Measurements from ENCODE around the gene ZMYND8.
"Not testable (repeated sequence)": the region's sequence is repeated elsewhere in the genome, so short reads cannot be mapped to it uniquely, and the experiment has no call there.

ZMYND8 gene

GRCh38 chr20:47356526-47357295 lies at the start of gene ZMYND8:
Gene ZMYND8, minus strand, starts transcription at chr20:47356699. Its CDS starts 29 bp downstream, at chr20:47356670.
- DNase-seq = peak; percentile 88

DNA sequence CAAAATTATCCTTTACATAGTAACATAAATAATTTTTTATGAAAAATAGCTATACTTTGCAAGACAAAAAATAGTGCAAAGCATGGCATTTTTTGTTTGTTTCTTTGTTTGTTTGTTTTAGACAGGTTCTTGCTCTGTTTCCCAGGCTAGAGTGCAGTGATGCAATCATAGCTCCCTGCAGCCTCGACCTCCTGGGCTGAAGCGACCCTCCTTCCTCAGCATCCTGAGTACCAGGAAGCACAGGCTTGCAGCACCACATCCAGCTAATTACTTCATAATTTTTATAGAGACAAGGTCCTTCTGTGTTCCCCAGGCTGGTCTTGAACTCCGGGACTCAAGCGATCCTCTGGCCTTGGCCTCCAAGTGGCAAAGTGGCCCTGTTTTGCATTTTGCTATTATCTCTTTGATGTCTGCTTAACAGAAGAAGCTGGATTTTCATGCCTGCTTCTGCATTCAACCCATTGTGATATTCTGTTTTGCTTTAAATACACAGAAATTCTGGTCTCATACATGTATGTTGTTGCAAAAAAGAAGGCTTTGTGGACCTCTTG lies 49.4 kb upstream of the ZMYND8 start:
- DNase-seq = no peak

GRCh38 chr20:47400685-47401084 lies 44.2 kb upstream of the ZMYND8 start:
- DNase-seq = no peak

DNA sequence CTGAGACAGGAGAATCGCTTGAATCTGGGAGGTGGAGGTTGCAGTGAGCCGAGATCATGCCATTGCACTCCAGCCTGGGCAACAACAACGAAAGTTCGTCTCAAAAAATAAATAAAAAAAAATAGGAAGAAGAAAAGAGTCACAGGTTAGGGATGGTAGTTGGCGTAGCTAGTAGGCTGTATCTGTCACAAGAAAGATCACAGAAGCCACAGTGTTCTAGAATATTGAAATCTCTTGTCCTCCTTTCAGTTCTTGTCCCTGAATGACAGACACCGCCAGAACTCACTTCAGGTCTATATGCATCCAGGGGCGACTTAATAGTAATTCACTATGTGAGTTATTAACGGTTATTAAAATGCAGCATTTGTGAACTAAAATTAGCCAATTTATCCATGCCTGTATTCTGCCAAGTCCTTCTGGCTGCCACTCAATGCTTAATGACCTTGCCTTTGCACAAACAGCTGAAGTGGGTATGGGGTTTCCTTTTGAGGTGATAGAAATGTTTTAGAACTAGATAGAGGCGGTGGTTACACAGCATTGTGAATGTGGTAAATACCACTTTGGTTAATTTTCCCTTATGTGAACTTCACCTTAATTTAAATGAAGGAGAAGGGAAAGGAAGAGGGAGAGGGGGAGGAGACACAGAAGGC lies 41.3 kb upstream of the ZMYND8 start:
- DNase-seq = no peak

DNA sequence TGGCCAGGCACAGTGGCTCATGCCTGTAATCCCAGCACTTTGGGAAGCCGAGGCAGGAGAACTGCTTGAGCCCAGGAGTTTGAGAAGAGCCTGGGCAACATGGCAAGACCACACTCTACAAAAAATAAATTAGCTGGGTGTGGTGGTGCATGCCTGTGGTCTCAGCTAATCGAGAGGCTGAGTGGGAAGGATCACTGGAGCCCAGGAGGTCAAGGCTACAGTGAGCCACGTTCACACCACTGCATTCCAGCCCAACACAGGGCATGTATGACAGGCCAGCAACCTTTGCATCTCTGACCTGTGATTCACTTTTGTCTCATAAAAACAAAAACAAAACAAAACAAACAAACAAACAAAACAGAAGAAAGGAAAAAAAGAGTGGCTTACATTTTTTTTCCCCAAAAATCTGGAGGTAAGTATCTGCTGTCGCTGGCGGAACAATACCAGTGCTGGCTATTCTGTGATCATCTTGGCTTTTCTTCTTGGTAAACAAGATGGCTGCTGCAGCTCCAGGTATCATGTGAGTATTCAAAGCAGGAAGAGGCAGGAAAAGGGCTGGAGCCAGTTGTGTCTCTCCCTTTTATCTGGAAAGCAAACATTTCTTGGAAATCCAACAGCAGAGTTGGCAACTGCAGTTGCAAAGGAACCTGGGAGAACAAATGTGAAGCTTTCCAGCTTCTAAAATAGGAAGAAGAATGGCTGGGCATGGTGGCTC lies 40.4 kb upstream of the ZMYND8 start:
- DNase-seq = no peak

DNA sequence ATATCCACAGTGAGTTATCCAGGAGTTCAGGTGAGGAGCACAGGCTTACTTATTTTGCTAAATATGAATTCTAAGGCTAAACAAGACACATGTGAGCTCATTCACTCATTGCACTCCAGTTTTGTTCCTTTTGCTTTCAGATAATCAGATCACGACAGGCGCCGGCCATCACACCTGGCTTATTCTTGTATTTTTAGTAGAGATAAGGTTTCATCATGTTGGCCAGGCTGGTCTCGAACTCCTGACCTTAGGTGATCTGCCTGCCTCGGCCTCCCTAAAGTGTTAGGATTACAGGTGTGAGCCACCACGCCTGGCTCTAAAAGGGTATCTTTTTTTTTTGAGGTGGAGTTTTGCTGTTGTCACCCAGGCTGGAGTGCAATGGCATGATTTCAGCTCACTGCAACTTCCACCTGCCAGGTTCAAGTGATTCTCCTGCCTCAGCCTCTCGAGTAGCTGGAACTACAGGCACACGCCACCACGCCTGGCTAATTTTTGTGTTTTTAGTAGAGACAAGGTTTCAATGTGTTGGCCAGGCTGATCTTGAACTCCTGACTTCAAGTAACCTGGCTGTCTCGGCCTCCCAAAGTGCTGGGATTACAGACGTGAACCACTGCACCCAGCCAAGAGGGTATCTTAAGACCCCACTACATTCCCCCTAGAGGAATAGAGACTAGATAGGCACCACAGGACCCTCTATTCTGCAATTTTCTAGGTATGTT lies 37.5 kb upstream of the ZMYND8 start:
- not testable (repeated sequence) for DNase-seq

- no peak for DNase-seq
Measured at GRCh38 chr20:47392721-47393073, 36.2 kb upstream of the ZMYND8 start.

DNA sequence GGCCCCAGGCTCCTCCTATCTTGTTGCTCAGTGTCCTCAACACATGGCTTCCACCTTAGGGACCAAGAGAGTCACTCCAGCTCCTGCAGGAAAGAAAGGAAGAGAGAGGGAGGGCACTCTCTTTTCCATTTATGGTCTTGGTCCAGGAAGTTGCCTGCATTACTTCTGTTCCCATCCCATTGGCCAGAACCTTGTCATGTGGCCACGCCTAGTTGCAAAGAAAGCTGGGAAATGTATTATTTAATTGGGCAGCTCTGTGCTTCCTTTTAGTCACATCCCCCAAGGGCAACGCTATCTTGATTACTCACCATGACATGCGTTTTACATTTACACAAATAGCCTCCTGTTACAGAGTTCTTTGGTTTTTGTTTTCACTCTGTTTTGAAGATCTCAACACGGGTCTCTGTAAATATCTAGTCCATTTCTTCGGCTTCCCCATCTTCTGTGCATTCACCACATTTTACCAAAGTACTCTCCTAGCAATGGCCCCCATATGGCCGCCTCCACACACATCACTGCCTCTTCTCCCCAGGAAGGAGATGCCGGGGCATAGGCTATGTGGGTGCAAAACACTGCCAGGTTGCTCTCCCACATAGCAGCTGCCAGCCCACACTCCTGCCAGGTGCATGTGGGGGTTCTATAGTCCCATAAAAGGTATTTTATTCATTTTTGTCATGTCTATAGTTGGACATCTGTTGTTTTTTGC lies 35.7 kb upstream of the ZMYND8 start:
- peak; percentile 35 for DNase-seq

- no peak for DNase-seq
Measured at GRCh38 chr20:47391276-47392010, 34.9 kb upstream of the ZMYND8 start.

GRCh38 chr20:47389867-47390347 lies 33.4 kb upstream of the ZMYND8 start:
- no peak for DNase-seq

DNA sequence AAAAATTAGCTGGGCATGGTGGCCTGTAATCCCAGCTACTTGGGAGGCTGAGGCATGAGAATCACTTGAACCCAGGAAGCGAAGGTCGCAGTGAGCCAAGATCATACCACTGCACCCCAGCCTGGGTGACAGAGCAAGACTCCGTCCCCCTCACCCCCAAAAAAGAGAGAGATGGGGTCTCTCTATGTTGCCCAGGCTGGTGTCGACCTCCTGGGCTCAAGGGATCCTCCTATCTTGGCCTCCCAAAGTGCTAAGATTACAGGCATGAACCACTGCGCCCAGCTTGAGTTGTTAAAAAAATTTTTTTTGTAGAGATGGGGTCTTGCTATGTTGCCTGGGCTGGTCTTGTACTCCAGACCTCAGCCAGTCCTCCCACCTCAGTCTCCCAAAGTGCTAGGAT lies 29.5 kb upstream of the ZMYND8 start:
- DNase-seq = not testable (repeated sequence)

GRCh38 chr20:47382746-47383415 lies 26.4 kb upstream of the ZMYND8 start:
- DNase-seq = no peak

- no peak for DNase-seq
Measured at GRCh38 chr20:47380481-47380880, 24.0 kb upstream of the ZMYND8 start.

- no peak for DNase-seq
Measured at GRCh38 chr20:47379433-47380150, 23.1 kb upstream of the ZMYND8 start.

DNA sequence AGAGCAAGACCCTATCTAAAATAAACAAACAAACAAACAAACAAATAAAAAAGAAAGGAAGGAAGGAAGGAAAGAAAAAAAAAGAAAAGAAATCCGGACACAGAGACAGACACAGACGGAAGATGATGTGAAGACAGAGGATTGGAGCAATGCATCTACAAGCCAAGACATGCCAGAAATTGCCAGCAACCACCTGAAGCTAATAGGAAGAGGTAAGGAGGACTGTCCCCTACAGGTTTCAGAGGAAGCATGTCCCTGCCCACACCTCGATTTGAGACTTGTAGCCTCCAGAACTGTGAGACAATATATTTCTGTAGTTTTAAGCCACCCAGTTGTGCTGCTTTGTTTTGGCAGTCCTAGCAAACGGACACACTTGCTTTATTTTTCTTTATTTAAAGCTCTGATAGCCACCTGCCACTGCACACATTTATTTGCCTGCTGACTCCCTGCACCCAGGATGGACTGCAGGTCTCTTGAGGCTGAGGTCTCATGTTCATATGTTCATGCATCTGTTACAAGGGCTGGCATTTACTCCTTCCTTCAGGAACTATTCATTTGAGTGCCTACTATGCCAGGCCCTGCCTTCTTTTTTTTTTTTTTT lies 20.7 kb upstream of the ZMYND8 start:
- DNase-seq = peak; percentile 16

- not testable (repeated sequence) for DNase-seq
Measured at GRCh38 chr20:47376096-47376643, 19.7 kb upstream of the ZMYND8 start.

DNA sequence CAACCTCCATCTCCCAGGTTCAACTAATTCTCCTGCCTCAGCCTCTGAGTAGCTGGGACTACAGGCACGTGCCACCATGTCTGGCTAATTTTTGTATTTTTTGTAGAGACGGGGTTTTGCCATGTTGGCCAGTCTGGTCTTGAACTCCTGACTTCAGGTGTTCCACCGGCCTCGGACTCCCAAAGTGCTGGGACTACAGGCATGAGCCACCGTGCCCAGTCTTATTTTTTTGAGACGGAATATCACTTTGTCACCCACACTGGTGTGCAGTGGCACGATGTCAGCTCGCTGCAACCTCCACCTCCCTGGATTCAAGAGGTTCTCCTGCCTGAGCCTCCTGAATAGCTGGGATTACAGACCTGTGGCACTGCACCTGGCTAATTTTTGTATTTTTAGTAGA lies 17.6 kb upstream of the ZMYND8 start:
- not testable (repeated sequence) for DNase-seq

DNA sequence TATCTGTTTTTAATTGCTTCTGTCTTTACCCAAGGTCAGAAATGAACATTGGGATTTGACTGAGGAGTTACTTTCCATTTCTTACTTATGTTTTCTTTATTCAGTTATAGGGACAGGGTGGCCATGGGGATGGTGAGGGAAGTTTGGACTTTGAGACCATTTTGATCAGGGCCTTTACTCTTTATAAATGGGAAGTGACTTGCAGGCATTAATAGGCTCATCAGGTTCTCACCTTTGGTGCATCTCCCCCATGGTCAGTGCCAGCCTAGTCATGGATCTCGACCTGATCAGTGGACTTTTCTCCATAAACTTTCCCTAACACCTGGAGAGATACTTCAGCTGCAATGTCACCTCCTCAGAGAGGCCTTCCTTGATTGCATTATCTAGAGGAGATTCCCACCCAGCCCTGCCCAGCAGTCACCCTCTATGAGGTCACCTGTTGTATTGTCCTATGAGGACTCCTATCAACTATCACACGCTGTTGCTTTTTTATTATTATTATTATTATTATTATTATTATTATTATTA lies 16.8 kb upstream of the ZMYND8 start:
- no peak for DNase-seq
